Measurements from ENCODE around the gene FRMD5. TPM values are rescaled to one million over a fixed set of nuclear protein-coding genes. Genes with fewer than 3 reads are reported as not detected.
A peak's percentile ranks its signal among the peaks of the same experiment; 100 is the strongest.
"Not testable (repeated sequence)": the region's sequence is repeated elsewhere in the genome, so short reads cannot be mapped to it uniquely, and the experiment has no call there.

FRMD5 gene
- total RNA-seq, 1 donor from 2014 or later = 5.1 TPM

DNA sequence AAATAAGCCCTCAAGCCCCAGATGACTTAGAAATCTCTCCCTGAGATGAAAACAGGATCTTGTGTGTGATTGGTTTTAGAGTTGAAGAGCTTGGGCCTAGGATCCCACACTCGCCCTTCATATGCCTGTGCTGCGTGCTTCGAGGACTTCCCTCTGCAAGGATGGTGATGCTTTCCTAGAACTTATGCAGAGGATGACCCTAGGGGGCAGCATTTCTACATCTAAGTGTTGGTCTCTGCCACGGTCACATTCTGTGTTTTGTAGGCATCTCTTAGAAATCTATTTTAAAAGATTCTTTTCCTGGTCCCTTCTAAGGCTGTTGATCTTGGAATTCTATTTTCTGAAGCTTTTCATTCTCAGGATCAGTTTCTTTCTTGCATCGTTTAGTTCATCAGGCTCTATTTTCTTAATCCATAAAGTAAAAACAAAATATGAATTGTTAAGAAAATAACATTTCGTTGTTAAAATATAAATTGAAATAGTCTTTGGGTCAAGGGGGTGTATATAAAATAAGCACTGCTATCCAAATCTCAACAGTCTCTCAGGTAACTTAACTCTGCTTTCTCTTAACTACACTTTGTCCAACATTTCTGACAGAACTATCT, 322.6 kb downstream of the FRMD5 start:
- peak; percentile 50 for DNase-seq (ENCODE audit: extremely low read depth, low read depth, low spot score)

DNA sequence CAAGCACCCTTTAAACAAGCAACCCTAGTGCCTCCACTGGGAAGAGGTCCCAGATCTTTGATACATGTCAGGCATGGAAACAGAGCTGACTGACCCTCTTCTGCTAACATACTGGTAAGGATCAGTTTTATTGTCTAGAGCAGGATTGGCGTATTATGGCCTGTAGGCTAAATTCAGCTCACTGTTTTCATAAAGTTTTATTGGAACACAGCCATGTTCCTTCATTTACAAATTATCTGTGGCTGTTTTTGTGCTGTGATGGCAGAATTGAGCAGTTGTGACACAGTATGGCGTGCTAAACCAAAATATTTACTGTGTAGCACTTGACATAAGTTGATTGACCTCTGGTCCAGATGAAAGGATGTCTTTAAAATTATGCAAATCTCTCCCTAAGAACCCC, 323.2 kb downstream of the FRMD5 start:
- DNase-seq (ENCODE audit: extremely low read depth, low read depth, low spot score) = no peak

DNA sequence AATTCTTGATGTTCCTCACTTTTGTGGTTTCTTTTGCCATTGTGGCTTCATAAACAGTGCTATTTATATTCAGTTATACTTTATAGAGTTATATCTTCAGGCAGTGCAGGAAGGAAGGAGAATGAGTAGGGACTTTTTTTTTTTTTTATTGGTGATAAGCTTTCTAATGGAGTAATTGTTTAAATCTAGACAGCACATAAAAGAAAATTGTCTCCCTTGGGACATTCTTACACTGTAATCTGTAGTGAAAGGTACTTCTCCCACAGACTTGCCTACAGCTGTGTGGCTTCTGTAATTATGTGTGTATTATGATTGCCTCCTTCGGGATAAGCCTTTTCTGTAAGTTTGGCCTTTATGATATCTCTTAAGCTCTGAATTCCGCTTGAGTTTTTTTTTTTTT, 326.7 kb downstream of the FRMD5 start:
- no peak for DNase-seq (ENCODE audit: extremely low read depth, low read depth, low spot score)

DNA sequence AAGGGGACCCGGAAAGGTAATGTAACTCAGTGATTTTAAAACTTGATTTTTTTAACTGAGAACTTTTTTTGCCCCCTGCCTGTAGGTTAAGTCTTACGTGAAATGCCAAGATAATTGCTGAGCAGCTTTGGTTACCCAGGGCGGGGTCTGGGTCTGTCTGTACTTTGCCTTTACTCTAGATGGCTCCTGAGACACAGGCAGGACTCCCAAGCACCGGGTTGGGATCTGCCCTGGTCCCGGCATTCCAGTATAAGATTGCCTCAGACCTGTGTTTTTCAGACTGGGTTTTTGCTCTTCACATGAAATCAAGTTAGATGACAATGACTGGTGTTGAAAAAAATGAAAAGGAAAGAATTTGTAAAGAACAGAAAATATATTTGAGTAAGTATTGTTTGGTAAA, 328.0 kb downstream of the FRMD5 start:
- no peak for DNase-seq (ENCODE audit: extremely low read depth, low read depth, low spot score)

DNA sequence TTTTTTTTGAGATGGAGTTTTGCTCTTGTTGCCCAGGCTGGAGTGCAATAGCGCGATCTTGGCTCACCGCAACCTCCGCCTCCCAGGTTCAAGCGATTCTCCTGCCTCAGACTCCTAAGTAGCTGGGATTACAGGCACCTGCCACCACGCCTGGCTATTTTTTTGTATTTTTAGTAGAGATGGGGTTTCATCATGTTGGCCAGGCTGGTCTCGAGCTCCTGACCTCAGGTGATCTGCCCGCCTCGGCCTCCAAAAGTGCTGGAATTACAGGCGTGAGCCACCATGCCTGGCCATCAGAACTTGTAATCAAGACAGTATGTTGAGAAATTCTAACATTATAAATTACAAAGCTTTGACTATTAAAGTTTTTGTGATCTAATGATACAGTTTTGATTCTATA, 328.4 kb downstream of the FRMD5 start:
- DNase-seq (ENCODE audit: extremely low read depth, low read depth, low spot score) = not testable (repeated sequence)

DNA sequence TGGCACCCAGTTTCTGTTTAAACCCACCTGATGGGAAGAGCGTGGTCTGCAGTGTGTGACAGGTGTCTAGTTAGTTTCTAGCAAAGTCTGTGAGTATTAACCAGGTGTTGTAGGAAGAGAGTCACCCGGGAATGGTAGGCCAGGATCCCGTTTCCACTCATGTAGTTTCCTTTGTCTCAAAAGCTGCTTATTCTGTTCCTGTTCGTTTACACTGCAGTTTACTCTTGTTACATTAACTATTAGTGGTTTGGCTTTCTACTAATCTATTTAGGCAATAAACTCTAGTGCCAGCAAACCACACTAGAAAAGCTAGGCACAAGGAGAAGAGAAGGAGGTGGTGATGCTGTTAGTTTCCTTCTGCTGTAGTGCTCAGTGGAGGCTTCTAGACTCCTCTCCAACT, 335.5 kb downstream of the FRMD5 start:
- DNase-seq (ENCODE audit: extremely low read depth, low read depth, low spot score) = no peak

DNA sequence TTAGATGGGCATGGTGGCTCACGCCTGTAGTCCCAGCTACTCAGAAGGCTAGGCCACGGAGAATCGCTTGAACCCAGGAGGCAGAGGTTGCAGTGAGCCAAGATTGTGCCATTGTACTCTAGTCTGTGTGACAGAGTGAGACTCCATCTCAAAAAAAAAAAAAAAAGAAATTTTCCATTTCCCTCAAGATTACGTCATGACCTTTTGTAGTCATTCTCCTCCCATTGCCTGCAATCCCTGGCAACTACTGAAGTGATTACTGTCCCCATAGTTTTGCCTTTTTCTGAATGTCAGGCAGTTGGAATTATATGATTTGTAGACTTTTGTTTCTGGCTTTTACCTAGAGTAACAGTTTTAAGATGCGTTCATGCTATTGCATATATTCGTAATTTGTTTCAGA, 340.3 kb downstream of the FRMD5 start:
- no peak for DNase-seq (ENCODE audit: extremely low read depth, low read depth, low spot score)

DNA sequence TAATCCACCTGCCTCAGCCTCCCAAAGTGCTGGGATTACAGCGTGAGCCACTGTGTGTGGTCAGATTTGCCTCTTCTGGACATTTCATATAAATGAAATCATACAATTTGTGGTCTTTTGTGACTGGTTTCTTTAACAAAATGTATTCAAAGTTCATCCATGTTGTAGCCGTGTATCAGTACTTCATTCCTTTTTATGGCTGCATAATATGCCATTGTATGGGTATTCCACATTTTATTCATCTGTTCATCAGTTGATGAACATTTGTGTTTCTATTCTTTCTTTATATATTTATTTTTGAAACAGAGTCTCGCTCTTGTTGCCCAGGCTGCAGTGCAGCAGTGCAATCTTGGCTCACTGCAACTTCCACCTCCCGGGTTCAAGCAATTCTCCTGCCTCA, 342.5 kb downstream of the FRMD5 start:
- no peak for DNase-seq (ENCODE audit: extremely low read depth, low read depth, low spot score)

DNA sequence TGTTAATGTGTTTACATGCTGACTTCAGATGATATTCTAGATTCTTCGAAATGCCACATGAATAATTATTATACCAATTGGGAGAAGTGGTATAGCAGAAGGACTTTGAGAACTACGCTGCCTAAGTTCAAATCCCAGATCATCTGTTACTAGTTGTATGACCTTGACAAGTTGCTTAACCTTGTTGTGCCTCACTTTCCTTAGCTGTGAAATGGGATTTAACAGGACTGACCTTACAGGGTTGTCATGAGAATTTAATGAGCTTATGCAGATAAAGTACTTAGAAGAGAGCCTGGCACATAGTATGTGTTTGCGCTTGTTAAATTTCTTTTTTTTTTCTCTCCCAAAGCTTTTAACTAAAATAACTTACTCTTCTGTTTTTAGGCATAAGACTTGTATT, 343.8 kb downstream of the FRMD5 start:
- no peak for DNase-seq (ENCODE audit: extremely low read depth, low read depth, low spot score)

DNA sequence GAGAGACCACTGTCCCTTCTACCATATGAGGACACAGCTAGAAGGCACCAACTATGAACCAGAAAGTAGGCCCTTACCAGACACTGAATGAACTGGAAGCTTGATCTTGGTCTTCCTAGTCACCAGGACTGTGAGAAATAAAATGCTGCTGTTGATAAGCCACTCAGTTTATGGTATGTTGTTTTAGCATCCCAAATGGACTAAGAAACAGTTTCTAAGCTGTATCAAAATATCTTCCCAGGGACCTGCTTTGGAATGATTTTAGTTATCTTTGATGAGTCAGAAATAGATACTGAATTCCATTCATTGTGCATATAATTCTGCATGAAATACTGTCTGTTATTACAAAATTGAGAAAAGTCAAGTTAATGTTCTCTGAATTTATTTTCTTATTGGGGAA, 349.6 kb downstream of the FRMD5 start:
- no peak for DNase-seq (ENCODE audit: extremely low read depth, low read depth, low spot score)

DNA sequence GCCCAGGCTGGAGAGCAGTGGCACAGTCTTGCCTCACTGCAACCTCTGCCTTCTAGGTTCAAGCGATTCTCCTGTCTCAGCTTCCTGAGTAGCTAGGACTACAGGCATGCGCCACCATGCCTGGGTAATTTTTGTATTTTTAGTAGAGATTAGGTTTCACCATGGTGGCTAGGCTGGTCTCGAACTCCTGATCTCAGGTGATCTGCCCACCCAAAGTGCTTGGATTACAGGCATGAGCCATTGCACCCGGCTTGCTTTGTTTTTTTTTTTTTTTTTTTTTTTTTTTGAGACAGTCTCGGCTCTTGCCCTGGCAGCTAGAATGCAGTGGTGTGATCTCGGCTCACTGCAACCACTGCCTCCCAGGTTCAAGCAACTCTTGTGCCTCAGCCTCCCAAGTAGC, 362.6 kb downstream of the FRMD5 start:
- DNase-seq (ENCODE audit: extremely low read depth, low read depth, low spot score) = not testable (repeated sequence)

DNA sequence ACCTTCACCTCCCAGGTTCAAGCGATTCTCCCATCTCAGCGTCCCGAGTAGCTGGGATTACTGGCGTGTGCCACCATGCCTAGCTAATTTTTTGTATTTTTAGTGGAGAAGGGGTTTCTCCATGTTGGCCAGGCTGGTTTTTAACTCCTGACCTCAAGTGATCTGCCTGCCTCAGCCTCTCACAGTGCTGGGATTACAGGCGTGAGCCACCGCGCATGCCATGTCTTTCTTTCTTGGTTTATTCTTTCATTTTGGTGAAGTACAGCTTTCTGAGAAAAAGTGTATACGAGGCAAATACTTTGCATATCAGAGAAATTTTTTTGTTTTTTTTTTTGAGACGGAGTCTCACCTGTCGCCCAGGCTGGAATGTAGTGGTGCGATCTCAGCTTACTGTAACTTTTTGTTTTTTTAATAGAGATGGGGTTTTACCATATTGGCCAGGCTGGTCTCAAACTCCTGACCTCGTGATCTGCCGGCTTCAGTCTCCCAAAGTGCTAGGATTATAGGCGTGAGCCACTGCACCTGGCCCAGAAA, 363.5 kb downstream of the FRMD5 start:
- not testable (repeated sequence) for DNase-seq (ENCODE audit: extremely low read depth, low read depth, low spot score)

DNA sequence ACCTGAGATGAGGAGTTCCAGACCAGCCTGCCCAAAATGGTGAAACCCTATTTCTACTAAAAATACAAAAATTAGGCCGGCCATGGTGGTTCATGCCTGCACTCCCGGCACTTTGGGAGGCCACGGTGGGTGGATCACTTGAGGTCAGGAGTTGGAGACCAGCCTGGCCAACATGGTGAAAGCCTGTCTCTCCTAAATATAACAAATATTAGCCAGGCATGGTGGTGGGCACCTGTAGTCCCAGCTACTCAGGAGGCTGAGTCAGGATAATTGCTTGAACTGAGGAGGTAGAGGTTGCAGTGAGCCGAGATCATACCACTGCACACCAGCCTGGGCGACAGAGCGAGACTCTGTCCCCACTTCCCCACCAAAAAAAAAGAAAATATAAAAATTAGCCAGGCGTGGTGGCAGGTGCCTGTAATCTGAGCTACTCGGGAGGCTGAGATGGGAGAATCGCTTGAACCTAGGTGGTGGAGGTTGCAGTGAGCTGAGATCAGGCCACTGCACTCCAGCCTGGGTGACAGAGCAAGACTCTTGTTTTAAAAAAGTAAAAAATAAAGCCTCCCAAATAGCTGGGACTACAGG, 364.3 kb downstream of the FRMD5 start:
- DNase-seq (ENCODE audit: extremely low read depth, low read depth, low spot score) = not testable (repeated sequence)

DNA sequence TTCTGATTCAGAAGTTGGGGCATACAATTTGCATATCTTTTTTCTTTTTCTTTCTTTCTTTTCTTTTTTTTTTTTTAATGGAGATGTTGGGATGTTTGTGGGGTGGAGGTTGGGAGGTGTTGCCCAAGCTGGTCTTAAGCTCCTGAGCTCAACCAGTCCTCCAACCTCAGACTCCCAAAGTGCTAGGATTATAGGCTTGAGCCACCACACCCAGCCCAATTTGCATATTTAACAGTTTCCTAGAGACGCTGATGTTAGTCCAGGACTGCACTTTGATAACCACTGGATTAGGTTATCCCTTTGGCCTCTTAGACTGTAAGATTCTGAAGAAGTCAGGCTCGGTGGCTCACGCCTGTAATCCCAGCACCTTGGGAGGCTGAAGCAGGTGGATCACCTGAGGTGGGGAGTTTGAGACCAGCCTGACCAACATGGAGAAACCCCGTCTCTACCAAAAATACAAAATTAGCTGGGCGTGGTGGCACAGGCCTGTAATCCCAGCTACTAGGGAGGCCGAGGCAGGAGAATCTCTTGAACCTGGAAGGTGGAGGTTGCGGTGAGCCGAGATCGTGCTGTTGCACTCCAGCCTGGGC, 365.0 kb downstream of the FRMD5 start:
- DNase-seq (ENCODE audit: extremely low read depth, low read depth, low spot score) = not testable (repeated sequence)

DNA sequence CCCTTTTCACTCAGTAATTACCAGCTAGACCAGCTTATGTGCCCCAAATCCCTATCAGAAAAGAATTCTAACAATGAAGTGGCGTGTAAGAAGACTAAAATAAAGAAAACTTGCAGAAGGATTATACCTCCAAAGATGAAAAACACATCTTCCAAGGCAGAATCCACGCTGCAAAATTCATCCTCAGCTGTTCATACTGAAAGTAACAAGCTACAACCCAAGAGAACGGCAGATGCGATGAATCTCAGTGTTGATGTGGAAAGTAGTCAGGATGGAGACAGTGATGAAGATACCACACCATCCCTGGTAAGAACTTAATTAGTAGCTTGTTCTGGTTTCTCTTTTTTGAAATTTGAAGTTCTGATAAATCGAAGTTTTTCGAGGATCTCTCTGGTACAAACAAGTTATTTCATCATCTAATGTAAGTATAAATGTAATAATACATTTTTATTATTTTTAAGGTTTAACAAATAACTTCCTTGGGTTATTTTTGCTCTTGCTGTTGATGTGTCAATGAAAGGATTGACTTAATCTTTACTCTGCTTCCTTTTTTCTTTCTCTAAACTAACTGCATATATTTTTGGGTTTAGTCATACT, 366.9 kb downstream of the FRMD5 start:
- no peak for DNase-seq (ENCODE audit: extremely low read depth, low read depth, low spot score)

DNA sequence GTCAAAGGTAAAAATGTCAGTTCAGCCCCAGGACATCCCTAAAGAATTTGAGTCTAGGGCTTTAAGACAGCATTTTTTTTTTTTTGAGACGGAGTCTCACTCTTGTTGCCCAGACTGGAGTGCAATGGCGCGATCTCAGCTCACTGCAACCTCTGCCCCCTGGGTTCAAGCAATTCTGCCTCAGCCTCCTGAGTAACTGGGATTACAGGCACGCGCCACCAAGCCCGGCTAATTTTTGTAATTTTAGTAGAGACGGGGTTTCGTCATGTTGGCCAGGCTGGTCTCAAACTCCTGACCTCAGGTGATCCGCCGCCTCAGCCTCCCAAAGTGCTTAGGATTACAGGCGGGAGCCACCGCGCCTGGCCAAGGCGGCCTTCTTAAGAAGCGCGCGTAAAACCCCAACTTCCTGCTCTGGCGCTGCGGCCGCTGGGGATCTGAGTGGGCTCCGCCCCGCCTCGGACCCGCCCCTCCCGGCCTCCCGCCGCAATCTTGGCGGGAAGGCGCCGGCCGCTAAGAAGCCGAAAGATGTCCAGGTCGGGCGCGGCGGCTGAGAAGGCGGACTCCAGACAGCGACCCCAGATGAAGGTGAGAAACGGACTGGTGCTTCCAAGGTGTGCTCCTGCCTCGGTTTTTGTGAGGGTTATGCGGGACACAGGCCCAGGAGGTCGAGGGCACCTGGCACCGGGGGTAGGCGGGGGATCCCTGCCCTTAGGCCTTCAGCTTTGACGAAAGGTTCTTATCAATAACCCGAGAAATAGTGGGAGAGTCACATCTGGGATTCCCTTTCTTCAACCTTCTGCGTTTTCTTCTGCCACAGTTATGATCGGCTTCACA, 368.3 kb downstream of the FRMD5 start, which contains the start of gene WDR76:
WDR76 (plus strand) TSS at position 495 of the 834 bp plus-strand sequence; CDS start at position 526, 31 bp downstream.
- DNase-seq (ENCODE audit: extremely low read depth, low read depth, low spot score) = no peak

DNA sequence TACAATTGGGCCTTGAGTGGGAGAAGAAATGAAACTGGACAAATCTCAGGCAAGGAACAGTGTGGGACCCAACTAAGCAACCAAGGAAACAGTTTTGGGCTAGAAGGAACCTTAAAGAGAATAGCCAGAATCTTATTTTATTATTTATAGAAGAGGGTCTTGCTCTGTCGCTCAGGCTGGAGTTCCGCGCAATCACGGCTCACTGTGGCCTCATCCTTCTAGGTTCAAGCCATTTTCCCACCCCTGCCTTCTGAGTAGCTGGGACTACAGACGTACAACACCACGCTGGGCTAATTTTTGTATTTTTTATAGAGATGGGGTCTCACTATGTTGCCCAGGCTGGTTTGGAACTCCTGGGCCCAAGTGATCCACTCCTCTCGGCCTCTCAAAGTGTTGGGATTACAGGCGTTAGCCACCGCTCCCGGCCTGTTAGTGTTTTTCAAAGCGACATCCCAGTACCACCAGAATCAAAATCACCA, 369.0 kb downstream of the FRMD5 start:
- no peak for DNase-seq (ENCODE audit: extremely low read depth, low read depth, low spot score)

DNA sequence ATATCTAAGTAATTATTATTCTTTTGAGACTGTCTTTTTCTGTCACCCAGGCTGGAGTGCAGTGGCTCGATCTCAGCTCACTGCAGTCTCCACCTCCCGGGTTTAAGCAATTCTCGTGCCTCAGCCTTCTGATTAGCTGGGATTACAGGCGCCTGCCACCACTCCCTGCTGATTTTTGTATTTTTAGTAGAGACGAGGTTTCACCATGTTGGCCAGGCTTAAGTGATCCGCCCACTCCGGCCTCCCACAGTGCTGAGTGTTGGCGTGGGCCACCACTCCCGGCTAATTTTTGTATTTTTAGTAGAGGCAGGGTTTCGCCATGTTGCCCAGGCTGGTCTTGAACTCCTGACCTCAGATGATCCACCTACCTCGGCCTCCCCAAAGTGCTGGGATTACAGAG, 369.8 kb downstream of the FRMD5 start:
- not testable (repeated sequence) for DNase-seq (ENCODE audit: extremely low read depth, low read depth, low spot score)

DNA sequence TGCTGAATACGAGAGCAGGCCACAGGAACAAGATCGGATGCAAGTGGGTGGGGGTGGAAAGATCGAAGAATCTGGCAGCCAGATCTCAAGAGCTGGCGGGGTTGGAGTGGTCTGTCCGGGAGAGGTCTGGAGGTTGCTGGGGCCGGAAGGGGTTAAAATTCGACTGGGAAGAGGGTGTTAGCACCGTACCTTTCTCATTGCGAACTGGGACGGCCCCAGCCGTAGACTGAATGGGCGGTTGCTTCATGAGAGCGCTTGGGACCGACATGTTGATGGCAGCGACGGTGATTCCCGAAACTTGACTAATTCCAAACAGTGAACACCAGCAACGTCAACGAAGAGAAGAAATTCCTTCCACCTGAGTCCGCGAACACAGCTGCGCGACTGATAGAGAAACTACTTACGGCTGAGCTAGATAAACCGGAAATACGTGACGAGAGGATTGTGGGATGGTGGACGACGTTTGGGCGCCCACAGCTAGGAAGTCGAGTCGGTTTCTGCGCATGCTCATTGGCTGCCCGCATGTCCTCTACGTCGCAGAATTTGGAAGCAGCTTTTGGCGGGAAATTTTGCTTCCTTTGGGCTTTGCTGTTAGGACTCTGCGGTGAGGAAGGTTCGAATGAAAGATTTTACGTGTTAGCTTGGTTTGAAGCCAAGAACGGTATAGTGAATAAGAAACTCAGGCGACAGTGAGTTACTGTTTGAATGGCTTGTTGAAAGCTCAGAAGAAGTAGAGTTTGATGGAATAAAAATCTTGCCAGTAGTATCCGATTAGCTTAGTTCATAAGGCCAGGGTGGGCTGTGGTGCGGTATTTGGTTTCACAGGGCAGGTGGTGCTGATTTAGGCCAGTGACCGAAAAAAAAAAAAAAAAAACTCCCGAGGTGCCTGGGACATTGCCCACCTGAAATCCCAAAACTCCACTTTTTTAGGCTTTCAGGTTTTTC, 370.5 kb downstream of the FRMD5 start, which contains the start of gene MFAP1:
MFAP1 (minus strand) TSS at position 389 of the 945 bp plus-strand sequence; CDS start at position 268, 121 bp downstream.
- peak; percentile 93 for DNase-seq (ENCODE audit: extremely low read depth, low read depth, low spot score)

All from glomerular endothelial cell (primary cell).